Fibroblast of the aortic adventitia (primary cell): ENCODE results near the gene ABLIM2. TPM values are rescaled to one million over a fixed set of nuclear protein-coding genes. Genes with fewer than 3 reads are reported as not detected.

Experiments
- DNase-seq: peaks from one replicate; pipeline ENCODE4 v3.0.0-alpha.2; 2010; ENCODE audit warnings: low read depth
- H3K4me3 ChIP-seq: 2 replicates; pipeline ENCODE4 v1.5.1; 2011; ENCODE audit warnings: low read depth, mild to moderate bottlenecking, control low read depth, low read length, moderate library complexity
- CTCF ChIP-seq: IDR thresholded peaks from 2 replicates; pipeline ENCODE4 v1.5.1; 2011; ENCODE audit warnings: mild to moderate bottlenecking, low read length, control low read depth, inconsistent platforms; ENCODE audit not compliant: insufficient read depth
- total RNA-seq: library from RNA; depleted of rRNA; stranded (reverse); fragments of >200 nt; gene quantifications from 2 replicates; pipeline ENCODE4 v1.2.3, GENCODE V29; 2012; ENCODE audit warnings: low replicate concordance

ABLIM2 gene
- total RNA-seq, 1 donor, result under 0.01 TPM

- DNase-seq, result no peak
- no peak overlapping the region for H3K4me3 ChIP-seq
- no peak for TF ChIP-seq CTCF
Observed at GRCh38 chr4:8123389-8123788, 35.2 kb downstream of the ABLIM2 start.

- no peak for TF ChIP-seq CTCF
- DNase-seq, result no peak
- no peak overlapping the region for H3K4me3 ChIP-seq
Observed at GRCh38 chr4:8122746-8123145, 35.9 kb downstream of the ABLIM2 start.

DNA sequence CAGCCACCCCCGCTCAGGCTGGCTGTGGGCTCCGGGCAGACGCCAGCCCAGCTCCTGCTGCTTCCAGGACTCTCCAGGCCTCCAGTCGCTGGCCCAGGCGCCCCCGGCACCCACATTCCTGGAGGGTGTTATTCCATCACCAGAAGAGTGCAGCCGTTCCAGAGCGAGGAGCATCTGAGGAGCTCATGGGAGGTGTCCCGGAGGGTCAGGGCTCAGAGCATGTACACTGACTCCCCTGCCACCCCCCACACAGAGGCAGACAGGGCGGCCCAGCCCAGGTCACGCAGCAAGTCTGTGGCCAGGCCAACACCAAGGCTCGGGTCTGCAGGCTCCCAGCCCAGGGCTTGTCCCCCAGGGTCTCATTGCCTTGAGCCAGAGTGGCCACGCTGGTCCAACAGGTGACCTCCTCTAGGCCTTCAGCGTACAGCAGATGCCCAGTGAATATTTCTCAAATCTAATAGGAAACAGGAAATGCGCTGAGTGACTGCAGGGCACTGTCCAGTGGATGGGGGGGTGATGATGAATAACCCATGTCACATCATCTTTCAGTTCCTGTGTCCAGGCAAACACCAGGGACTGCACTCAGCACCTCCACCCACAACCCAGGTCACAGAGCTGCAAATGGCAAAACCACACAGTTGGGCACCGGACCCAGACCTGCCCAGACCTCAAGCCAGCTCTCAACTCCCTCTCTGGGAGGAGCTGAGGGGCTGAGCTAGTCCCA, 37.2 kb downstream of the ABLIM2 start:
- H3K4me3 ChIP-seq, result no peak overlapping the region
- no peak for TF ChIP-seq CTCF
- no peak for DNase-seq

DNA sequence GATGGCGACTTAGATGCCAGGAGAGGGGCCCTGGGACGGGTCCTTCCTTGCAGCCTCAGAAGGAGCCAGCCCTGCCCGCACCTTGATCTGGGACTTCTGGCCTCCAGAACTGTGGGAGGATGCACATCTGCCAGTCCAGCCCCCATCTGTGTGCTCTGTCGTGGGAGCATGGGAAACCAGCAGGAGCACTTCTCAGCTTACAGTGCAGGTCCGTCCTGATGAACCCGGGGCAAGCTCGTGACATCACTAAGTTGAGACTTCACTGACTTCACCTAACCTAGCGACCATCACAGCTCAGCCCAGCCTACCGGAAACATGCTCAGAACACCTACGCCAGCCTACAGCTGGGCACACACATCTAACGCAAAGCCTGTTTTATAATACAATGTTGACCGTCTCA, 38.1 kb downstream of the ABLIM2 start:
- no peak for DNase-seq
- H3K4me3 ChIP-seq, result no peak overlapping the region
- TF ChIP-seq CTCF, result no peak

DNA sequence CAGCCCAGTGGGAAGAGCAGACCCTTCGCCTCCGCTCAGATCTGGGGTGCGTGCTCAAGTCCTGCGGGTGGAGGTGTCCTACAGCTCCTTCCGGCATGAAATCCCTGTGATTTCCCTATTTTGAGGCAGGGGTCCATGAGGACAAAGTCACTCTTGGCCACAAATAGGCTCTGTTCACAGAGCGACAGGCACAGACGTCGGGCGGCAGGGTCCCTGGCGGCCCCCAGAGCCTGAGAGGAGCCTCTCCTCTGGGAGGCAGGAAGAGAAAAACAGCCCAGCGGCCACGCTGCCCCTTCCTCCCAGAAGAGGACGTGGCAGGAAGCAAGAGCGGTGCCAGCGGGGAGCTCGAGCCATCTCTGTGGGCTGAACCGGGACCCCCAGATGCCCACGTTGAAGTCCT, 38.7 kb downstream of the ABLIM2 start:
- DNase-seq, result no peak
- TF ChIP-seq CTCF, result no peak
- H3K4me3 ChIP-seq, result no peak overlapping the region

- TF ChIP-seq CTCF, result no peak
- no peak for DNase-seq
Observed at GRCh38 chr4:8118531-8118930, 40.1 kb downstream of the ABLIM2 start.

GRCh38 chr4:8118035-8118434, 40.6 kb downstream of the ABLIM2 start:
- DNase-seq, result no peak
- no peak for TF ChIP-seq CTCF
- H3K4me3 ChIP-seq, result no peak overlapping the region

More at GRCh38 chr4:8118531-8118930, 40.1 kb downstream of the ABLIM2 start:
- no peak overlapping the region for H3K4me3 ChIP-seq
